Measurements from ENCODE around the gene ATCAY. TPM values are rescaled to one million over a fixed set of nuclear protein-coding genes. Genes with fewer than 3 reads are reported as not detected.
"Not testable (repeated sequence)": the region's sequence is repeated elsewhere in the genome, so short reads cannot be mapped to it uniquely, and the experiment has no call there.

Gene ATCAY
- total RNA-seq, 1 experiment from 2014 or later, result not detected

DNA sequence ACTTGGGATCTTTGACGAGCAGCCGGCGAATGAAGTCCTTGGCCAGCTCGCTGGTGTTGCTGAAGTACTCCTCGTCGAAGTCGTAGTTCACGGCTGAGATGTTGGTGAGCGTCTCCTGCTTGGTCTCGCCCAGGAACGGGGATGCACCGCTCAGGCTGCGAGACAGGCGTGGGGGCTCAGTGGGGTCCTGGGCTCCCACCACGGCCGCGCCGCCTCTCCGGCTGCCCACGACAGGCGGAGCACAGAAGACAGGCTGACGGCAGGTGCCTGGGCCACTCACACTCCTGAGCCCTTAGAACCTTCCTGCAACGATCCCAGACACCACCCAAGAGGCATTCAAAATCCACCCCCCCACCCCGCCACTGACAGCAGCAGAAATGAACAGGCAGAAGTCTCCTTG, 80.5 kb downstream of the ATCAY start:
- peaks cover 49% of the 10 kb centered on the region for H3K36me3 ChIP-seq
- DNase-seq, result no peak
- no peak overlapping the region for H3K4me3 ChIP-seq

GRCh38 chr19:3963458-3964255, 83.2 kb downstream of the ATCAY start:
- H3K4me3 ChIP-seq, result no peak overlapping the region
- H3K27me3 ChIP-seq, result no peaks in the 10 kb centered on the region
- peaks cover 38% of the 10 kb centered on the region for H3K36me3 ChIP-seq
- H3K9me3 ChIP-seq (replicated peaks), result no peaks in the 10 kb centered on the region
- peaks cover 5% of the 10 kb centered on the region; the same call in 1 of the 2 replicates for H3K4me1 ChIP-seq
- DNase-seq, result no peak
- no peak overlapping the region for H3K27ac ChIP-seq

More for the DNA sequence above, 80.5 kb downstream of the ATCAY start:
- H3K27me3 ChIP-seq, result no peaks in the 10 kb centered on the region
- H3K4me1 ChIP-seq, result no peaks in the 10 kb centered on the region
- no peak overlapping the region for H3K27ac ChIP-seq
- H3K9me3 ChIP-seq (replicated peaks), result no peaks in the 10 kb centered on the region

GRCh38 chr19:3964256-3965194, 84.0 kb downstream of the ATCAY start:
- DNase-seq, result no peak
- Histone ChIP-seq H3K4me3 (no peak overlapping the region), H3K27me3 (no peaks in the 10 kb centered on the region), H3K9me3 (replicated peaks) (no peaks in the 10 kb centered on the region), H3K36me3 (peaks cover 33% of the 10 kb centered on the region), H3K27ac (no peak overlapping the region), H3K4me1 (peaks cover 6% of the 10 kb centered on the region; the same call in 1 of the 2 replicates)

GRCh38 chr19:3966051-3967017, 85.8 kb downstream of the ATCAY start:
- peaks cover 9% of the 10 kb centered on the region; the same call in 1 of the 2 replicates for H3K4me1 ChIP-seq
- H3K27me3 ChIP-seq, result no peaks in the 10 kb centered on the region
- H3K36me3 ChIP-seq, result peaks cover 30% of the 10 kb centered on the region
- H3K9me3 ChIP-seq (replicated peaks), result no peaks in the 10 kb centered on the region
- no peak overlapping the region for H3K27ac ChIP-seq
- H3K4me3 ChIP-seq, result no peak overlapping the region
- no peak for DNase-seq

- Histone ChIP-seq H3K27ac (peak overlapping the region; percentile 29), H3K36me3 (peaks cover 25% of the 10 kb centered on the region)
- not testable (repeated sequence) for H3K27me3 ChIP-seq; DNase-seq; H3K9me3 ChIP-seq (replicated peaks); H3K4me1 ChIP-seq; H3K4me3 ChIP-seq
Observed at GRCh38 chr19:3967983-3968382, 87.5 kb downstream of the ATCAY start.

- peak; percentile 97 to 98 for DNase-seq
- Histone ChIP-seq H3K36me3 (peaks cover 17% of the 10 kb centered on the region), H3K27ac (peak overlapping the region; percentile 57), H3K4me3 (no peak overlapping the region), H3K4me1 (peaks cover 9% of the 10 kb centered on the region; the same call in 1 of the 2 replicates), H3K9me3 (replicated peaks) (no peaks in the 10 kb centered on the region), H3K27me3 (no peaks in the 10 kb centered on the region)
Observed at GRCh38 chr19:3968556-3969434, 88.3 kb downstream of the ATCAY start.

DNA sequence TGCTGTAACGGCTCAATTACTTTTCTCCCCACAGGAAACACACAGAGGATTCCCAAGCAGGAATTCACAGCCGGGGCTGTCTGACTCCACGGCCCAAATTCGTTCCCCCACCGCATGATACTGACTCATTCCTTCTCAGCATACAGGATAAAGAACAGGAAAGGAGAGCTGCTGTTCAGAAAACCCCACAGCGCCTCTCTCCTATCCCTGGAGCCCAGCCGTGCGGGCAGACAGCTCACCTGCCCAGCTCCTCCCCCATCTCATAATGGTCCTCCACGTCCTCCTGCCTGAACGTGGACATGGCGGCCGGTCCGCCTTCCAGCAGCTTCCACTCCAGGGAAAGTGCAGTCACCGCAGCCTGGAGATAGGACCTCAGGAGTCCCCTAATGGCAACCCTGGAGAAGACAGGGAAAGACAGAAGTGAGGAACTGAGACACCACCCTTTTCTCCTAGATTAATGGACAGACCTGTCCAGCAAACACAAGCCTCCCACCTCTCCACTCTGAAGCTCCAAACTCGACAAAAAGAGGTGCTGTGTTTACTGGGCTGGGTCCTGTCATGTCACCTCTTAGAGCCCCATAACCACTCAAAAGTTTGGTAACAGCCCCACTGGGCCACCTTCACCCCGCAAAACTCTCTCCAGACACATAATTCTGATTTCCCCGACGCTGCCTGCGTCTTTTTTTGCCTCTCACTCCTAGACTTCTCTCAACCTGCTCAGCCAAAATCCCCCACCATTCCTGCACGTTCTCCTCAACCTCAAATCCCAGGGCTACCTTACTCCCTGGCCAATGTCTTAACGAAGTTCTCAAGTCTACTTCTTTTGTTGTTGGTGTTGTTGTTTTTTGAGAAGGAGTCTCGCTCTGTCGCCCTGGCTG, 89.2 kb downstream of the ATCAY start:
- Histone ChIP-seq H3K27me3 (no peaks in the 10 kb centered on the region), H3K36me3 (peaks cover 15% of the 10 kb centered on the region), H3K9me3 (replicated peaks) (no peaks in the 10 kb centered on the region), H3K4me3 (peak overlapping the region; percentile 93), H3K4me1 (peaks cover 9% of the 10 kb centered on the region; the same call in 1 of the 2 replicates), H3K27ac (peak overlapping the region; percentile 57)
- no peak for DNase-seq

- DNase-seq, result no peak
- H3K27ac ChIP-seq, result peak overlapping the region; percentile 57
- H3K4me3 ChIP-seq, result peak overlapping the region; percentile 93
- peaks cover 9% of the 10 kb centered on the region; the same call in 1 of the 2 replicates for H3K4me1 ChIP-seq
- H3K27me3 ChIP-seq, result no peaks in the 10 kb centered on the region
- no peaks in the 10 kb centered on the region for H3K9me3 ChIP-seq (replicated peaks)
- peaks cover 17% of the 10 kb centered on the region for H3K36me3 ChIP-seq
Observed at GRCh38 chr19:3970313-3970807, 89.9 kb downstream of the ATCAY start.

- DNase-seq, result peak; percentile 97
- H3K4me3 ChIP-seq, result peak within 1 kb of the TSS; percentile 93
Observed at GRCh38 chr19:3970808-3971598, 90.5 kb downstream of the ATCAY start, which contains the start of gene DAPK3. TSS of gene DAPK3 (minus strand) at chr19:3971099. CDS start at chr19:3969735, 1,364 bp downstream.

GRCh38 chr19:3975144-3975543, 94.7 kb downstream of the ATCAY start:
- Histone ChIP-seq H3K4me3 (no peak overlapping the region), H3K36me3 (peaks cover 52% of the 10 kb centered on the region), H3K9me3 (replicated peaks) (no peaks in the 10 kb centered on the region), H3K27me3 (no peaks in the 10 kb centered on the region), H3K27ac (no peak overlapping the region), H3K4me1 (no peaks in the 10 kb centered on the region)
- DNase-seq, result no peak

More at GRCh38 chr19:3970808-3971598, 90.5 kb downstream of the ATCAY start, which contains the start of gene DAPK3:
- no peaks in the 10 kb centered on the region for H3K27me3 ChIP-seq
- peaks cover 9% of the 10 kb centered on the region; the same call in 1 of the 2 replicates for H3K4me1 ChIP-seq
- H3K36me3 ChIP-seq, result peaks cover 17% of the 10 kb centered on the region
- peak within 1 kb of the TSS; percentile 57 for H3K27ac ChIP-seq
- H3K9me3 ChIP-seq (replicated peaks), result no peaks in the 10 kb centered on the region

GRCh38 chr19:3975637-3976087, 95.2 kb downstream of the ATCAY start:
- H3K27ac ChIP-seq, result no peak overlapping the region
- H3K9me3 ChIP-seq (replicated peaks), result no peaks in the 10 kb centered on the region
- no peaks in the 10 kb centered on the region for H3K4me1 ChIP-seq
- no peak overlapping the region for H3K4me3 ChIP-seq
- H3K36me3 ChIP-seq, result peaks cover 57% of the 10 kb centered on the region
- no peak for DNase-seq
- H3K27me3 ChIP-seq, result no peaks in the 10 kb centered on the region
